Activated CD4-positive, CD25-positive, alpha-beta regulatory T cell treated with anti-CD3 and anti-CD28 coated beads, Interleukin-2, amount 50 U/mL, for 24 hours (primary cell): ENCODE results near the gene SCLY.

Source experiments
- ATAC-seq, 2 donors: fragments of 150-1000 bp; cut with Tn5 transposase; one replicate each; pipeline ENCODE4 v1.10.0; 2021; ENCODE audit warnings: mild to moderate bottlenecking in 1 of 2, moderate library complexity in 1 of 2

The SCLY gene

DNA sequence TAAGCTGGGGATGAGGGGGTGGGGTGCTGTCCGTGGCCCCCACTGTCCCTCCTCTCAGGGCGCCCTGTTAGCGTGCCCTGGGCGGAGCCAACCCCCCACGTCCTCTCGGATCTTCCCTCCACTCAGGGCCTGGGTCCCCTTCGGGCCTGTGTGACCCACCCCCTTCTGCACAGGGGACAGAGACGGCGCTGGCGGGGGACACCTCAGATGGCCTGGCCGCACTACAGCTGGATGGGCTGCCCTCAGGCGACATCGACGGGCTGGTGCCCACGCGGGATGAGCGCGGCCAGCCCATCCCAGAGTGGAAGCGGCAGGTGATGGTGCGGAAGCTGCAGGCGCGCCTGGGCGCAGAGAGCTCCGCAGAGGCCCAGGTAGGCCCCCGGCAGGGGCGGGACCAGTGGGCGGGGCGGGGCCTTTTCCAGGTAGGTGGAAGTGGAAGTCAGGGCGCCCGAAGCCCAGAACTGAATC lies 67.8 kb downstream of the SCLY start:
- ATAC-seq = no peak

DNA sequence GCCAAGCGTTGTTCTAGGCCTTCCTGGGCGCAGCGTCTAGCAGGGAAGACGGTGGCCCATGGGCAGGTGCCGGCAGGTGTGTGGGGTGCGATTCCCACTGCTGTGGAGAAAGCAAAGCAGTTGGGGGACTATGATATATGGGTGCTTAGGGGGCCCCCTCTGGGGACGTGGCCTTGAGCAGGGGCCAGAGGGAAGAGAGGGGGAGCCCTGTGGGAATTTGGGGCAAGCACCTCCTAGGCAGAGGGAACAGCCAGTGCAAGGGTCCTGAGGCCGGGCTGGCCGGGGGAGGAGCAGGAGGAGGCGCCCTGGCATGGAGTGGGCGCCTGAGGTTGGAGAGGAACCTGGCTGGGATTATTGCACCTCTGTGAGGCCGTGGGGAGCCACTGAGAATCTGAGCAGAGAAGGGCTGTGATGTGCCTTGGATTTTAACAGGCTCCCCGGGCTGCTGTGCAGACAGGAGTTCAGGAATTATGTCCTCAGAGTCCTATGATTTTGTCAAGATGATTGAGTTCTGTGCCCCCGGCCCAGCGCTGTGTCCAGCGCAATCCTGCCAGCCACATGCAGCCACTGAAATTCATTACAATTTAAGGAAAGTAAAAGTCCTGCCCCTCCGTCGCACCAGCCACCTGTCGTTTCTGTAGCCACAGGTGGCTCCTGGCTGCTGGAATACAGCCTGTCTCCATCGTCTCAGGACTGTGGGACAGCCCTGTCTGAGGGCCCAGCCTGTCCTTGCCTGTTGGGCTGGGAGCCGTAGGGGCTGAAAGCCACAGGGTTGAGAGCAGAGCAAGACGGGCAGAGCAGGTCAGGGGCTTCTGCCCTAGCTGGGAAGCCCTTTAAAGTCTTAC lies 68.6 kb downstream of the SCLY start:
- no peak for ATAC-seq

DNA sequence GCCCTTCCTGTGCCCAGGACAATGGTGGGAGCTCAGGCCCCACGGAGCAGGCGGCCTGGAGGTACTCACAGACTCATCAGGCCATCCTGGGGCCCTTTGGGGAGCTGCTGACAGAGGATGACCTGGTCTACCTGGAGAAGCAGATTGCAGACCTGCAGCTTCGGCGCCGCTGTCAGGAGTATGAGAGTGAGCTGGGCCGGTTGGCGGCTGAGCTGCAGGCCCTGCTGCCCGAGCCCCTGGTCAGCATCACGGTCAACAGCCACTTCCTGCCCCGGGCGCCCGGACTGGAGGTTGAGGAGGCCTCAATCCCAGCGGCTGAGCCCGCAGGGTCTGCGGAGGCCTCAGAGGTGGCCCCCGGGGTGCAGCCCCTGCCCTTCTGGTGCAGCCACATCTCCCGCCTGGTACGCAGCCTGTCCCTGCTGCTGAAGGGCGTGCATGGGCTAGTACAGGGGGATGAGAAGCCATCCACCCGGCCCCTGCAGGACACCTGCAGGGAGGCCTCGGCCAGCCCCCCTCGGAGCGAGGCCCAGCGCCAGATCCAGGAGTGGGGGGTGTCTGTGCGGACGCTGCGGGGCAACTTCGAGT lies 69.4 kb downstream of the SCLY start:
- no peak for ATAC-seq

DNA sequence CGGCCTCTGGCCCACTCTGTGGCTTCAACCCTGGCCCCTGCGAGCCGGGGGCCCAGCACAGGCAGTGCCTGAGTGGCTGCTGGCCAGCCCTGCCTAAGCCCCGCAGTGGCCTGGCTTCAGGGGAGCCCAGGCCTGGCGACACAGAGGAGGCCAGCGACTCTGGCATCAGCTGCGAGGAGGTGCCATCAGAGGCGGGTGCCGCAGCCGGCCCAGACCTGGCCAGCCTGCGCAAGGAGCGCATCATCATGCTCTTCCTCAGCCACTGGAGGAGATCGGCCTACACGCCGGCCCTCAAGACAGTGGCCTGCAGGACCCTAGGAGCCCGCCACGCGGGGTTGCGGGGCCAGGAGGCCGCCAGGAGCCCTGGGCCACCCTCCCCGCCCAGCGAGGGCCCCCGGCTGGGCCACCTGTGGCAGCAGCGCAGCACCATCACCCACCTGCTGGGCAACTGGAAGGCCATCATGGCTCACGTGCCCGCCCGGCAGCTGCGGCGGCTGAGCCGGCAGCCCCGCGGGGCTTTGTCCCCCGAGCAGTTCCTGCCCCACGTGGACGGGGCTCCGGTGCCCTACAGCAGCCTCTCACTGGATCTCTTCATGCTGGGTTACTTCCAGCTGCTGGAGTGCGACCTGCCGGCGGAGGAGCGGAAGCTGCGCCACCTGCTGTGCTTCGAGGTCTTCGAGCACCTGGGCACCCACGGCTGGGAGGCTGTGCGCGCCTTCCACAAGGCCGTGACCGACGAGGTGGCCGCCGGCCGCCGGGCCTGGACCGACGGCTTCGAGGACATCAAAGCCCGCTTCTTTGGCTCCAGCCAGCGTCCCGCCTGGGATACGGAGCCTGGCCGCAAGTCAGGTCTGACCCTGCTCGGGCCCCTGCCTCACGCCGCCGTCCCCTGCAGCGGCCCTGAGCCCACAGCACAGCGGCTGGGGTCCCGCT lies 70.2 kb downstream of the SCLY start:
- ATAC-seq = no peak

DNA sequence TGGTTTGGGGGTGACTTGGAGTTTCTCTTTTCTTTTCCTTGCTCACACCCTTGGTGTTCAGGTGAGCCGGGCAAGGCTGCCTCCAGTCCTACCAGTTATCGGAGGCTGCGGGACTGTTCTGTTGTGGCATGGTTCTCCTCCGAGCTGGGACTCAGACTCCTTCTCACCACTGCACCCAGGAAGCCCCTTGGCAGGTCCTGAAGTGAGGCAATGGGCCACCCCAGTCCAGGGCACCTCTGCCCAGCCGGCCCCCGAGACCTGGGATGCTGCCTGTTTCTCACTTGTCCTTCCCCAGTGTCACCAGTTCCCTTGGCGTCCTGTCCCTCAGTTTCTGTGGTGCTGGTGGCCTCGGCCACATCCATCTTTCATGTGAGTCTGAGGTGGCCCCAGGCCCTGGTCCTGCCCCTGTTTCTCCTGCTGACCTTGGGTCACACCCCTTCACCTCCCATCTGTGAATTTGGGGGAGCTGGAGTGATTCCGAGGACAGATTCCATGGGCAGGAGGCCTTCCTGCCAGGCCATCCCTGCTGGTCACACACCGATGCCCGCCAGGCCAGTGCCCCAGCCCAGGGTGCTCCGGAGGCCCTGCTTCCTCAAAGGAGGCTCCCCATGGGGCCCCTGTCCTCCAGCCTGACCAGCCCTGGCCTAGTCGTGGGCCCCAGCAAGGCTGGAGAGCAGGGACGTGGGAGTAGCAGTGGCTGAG lies 71.1 kb downstream of the SCLY start:
- no peak for ATAC-seq

DNA sequence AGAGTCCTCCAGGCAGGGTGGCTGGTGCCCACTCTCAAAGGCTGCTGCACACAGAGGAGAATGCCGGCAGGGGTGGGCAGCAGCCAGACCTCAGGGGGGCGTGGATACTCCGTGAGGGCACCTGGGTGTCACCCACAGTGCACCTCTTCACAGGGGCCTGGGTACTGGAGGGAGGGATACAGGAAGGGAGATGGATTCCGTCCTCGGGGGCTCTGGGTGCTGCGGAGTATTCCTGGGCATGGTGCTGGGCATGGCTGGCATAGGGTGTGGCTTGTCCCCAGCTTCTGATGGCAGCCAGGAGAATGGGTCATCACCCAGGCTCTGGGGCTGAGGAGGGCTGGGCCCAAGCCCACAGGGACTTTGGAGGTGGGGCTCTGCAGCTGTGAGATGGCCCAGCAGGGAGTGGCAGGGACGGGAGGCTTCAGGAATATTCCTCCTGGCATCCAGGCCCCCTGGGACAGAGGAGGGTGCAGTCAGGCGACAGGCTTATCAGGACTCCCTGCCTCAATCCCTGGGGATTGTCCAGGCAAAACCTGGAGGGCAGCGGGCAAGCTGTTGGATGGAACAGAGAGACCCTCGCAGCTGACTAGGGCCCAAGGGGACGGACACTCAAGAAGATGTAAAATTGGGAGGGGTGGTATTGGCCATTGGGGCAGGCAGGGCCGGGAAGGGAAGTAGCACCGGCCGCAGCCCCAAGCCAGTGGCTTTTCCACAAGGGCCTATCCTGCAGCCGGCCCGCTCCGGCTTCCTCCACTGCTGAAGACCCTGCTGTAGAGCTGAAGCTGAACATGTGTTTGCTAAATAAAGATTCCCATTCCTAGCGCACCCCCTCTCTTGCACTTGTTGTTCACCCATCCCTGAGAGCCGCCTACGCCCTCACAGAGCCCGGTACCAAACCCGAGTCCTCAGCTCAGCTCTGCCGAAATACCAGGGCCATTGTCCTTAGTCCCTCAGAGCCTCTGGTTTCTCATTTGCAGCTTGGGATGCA lies 72.0 kb downstream of the SCLY start:
- ATAC-seq = no peak

DNA sequence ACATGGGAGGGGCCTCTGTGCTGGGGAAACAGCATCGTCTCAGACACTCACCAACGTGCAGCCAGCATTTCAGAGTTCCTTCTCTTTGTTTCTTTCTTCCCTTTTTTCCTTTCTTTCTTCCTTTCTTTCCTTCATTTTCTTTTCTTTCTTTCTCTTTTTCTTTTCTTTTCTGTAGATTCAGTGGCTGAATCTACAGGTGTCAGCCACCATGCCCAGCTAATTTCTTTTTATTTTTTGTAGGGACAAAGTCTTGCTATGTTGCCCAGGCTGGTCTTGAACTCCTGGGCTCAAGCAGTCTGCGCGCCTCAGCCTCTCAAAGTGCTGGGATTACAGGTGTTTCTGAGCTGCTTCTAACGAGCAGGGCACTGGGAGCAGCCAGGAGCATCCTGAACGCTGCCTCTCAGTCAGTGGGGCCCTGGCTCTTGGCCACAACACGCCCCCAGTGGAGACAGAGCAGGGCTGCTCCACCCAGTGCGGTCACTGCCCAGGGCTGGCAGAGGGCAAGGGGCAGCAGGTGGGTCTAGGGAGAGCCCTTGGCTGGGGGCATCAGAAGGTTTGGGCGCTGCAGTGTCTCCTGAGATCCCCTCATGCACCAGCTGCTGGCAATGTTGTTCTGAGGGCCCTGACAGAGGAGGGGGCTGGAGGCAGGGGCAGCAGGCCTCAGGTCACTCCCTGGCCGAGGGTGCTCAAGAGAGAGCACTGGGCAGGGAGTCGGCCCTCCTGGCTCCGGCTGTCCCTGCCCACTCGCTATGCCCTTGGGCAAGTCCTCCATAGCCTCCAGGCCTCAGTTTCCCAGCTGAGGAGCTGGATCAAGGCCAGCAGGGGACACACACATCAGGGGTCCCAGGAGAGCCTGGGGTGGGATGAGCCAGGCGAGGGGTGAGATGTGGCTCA lies 72.9 kb downstream of the SCLY start:
- ATAC-seq = no peak

DNA sequence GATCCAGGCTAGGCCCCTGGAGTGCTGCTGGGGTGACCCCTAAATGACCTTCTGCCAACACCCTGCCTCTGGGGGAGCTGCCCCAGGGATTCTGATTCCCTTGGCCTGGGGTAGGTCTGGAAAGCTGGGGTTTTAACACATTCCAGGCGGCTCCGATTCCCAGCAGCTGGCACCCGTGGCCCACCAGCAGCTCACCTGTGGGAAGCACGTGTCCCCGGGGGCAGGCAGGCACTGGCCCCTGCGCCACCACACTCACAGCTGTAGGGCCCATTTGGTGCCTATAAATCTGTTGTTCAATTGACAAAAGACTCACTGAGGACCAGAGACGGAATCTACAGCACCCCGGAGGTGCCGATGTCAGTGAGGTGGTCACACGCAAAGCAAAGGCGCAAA lies 73.6 kb downstream of the SCLY start:
- no peak for ATAC-seq

DNA sequence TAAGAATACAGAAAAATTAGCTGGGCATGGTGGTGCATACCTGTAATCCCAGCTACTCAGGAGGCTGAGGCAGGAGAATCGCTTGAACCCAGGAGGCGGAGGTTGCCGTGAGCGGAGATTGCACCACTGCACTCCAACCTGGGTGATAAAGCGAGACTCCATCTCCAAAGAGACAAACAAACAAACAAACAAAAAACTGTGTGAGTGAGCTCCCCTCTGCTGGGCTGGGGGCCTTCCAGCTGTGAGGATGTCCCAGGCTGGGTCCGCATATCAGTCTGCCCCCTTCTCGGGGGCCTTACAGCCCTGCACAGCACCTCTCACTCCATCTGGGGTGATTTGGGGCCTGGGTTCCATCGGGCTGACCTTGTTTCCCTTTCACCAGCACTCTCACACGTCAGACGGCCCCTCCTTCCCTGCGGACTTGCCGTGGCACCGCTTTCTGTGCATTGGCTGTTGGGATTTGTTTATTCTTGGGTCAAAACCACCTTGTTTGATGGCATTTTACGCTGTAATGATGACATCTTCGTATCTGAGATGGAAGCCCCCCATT lies 74.9 kb downstream of the SCLY start:
- ATAC-seq = no peak

DNA sequence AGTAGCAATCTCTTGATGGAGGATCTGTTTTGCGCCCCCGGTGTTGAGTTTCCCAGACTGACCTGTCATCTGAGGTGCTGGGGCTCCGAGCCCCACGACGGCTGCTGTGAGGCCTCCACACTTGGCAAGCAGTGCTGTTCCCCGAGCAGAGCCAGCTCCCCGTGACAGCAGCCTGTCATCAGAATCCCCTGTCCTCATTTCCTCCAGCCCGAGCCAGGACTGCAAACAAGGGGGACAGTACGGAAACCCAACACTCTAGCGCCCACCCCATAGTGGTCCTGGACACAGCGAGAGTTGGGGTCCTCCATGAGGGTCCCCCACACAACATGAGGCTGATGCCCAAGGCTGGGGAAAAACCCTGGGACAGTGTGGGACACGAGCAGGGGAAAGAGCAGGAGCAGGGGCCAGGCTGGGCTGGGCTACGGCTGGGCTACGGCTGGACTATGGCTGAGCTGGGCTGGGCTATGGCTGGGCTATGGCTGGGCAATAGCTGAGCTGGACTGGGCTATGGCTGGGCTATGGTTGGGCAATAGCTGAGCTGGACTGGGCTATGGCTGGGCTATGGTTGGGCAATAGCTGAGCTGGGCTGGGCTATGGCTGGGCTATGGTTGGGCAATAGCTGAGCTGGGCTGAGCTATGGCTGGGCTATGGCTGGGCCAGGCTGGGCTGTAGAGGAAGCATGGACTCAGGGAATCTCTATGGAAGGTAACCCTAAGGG lies 76.2 kb downstream of the SCLY start:
- ATAC-seq = no peak

DNA sequence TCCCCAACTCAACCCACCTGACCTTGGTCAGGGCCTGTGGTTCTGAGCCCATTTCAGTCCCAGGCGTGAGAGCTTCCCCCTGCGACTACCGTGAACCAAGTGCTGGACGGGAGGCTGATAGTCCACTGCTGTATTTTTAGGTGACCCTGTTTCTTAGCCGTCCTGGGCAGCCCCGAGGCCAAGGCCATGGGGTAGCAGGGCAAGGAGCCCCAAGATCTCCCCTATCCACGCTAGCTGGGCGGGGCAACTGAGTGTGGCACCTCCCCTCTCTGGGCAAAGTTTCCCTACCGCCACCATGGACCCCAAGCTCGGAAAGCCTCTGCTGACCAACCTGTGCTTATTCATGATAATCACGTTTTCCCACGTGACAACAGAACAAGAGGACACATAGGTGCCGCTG lies 77.1 kb downstream of the SCLY start:
- no peak for ATAC-seq

DNA sequence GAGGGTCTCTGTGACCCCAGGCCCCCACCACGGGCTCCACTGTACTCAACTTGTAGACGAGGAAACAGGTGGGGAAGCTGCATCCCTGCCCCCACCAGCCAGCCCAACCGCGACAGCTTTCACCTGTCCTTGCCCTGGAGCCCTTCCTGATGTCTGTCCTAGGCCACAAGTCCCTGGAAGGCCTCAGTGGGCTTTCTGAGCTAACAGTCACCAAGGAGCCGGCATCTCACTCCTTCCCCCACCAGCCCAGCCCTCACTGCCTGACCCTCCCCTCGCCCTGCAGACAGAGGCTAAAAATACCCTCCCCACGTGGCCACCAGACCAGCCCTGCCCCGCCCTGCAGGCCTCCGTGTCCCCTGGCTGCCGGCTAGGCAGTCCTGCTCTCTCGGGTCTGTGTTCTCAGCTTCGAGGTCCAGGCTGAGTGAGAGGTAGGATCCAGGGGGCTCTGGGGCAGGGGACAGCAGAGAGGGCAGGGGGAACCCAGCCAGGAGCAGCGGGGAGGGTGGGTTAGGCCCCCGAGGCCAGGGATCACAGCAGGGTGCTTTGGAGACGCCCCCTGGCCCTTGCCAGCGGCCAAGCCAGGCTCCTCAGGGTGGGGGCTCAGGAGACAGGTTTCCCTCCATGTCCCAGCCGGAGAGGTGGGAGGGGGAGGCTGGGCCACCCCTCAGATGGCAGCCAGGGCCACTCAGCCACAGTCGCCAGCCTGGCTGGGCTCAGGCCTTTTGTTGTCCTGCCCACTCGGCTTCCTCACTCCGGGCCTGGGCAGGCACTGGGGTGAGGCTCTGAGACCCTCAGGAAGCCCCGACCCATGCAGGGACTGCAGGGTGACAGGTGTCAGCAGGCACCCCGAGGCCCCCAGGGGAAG lies 77.8 kb downstream of the SCLY start, which contains the start of gene KLHL30:
KLHL30 (plus strand) TSS at position 338 of the 865 bp plus-strand sequence. CDS start 2,087 bp downstream, outside the sequence.
- ATAC-seq = no peak

DNA sequence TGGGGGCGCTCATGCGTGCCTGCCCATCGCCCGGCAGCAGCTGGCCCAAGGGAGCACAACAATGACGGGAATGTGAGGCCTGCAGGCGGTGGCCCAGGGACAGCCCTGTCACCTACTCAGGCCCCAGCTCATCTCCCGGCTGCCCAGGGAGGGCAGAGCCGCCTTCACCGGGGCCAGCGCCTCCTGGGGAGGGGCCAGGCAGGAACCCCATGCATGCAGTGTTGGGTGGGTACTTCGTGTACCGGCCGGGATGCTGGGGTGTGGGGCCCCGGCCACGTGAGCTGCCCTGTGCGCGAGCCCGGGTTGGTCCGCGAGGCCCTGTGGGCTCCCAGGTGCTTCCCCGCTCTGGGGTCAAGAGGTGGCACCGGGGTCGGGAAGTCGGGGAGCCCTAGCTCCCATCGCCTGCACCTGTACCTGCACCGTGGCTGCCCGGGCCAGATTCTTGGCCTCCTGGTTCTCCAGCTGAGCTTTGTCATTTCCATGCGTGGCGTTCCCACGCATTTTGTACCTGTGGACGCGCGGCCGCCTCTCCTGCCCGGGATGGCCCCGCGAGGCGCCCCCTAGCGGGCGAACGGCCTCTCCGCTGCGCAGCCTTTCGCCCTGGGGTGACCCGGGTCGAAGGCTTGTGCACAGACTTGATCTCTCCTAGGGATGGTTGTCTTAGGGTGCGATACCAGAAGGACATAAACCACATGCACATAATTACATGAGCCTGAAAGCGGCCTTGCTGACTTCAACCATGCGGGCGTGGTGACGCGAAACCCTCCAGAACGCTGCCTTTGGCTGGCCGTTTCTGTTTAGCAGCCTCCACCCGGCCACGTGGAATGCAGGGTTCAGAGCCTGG lies 78.6 kb downstream of the SCLY start:
- no peak for ATAC-seq

DNA sequence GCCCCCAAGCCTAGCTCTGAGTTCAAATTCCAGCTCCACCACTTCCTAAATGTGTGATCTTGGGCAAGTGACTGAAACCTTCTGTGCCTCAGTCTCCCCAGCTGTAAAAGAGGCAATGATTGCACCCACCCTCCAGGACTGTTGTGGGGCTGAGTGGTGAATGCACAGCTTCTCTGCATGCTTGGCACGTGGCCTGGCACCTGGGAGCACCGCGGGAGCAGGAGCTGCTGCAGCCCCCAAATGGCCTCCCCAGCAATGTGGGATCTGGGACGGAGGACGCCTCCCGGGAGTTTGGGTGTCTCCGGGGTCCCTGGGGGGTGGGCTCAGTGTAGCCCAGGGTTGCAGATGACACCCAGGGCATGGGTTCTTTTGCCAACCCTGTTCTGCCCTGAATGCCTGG lies 79.2 kb downstream of the SCLY start:
- no peak for ATAC-seq

DNA sequence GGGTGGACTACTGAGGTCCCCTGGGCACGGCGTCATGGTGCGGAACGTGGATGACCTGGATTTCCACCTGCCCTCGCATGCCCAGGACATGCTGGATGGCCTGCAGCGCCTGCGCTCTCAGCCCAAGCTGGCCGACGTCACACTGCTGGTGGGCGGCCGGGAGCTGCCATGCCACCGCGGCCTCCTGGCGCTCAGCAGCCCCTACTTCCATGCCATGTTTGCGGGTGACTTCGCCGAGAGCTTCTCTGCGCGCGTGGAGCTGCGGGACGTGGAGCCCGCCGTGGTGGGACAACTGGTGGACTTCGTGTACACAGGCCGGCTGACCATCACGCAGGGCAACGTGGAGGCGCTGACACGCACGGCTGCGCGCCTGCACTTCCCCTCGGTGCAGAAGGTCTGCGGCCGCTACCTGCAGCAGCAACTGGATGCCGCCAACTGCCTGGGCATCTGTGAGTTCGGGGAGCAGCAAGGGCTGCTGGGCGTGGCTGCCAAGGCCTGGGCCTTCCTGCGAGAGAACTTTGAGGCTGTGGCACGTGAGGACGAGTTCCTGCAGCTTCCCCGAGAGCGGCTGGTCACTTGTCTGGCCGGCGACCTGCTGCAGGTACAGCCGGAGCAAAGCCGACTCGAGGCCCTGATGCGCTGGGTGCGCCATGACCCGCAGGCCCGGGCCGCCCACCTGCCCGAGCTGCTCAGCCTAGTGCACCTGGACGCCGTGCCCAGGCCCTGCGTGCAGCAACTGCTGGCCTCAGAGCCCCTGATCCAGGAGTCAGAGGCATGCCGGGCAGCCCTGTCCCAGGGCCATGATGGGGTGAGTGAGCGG lies 80.1 kb downstream of the SCLY start:
- no peak for ATAC-seq
